ENCODE results near the gene NDUFS1. TPM values are rescaled to one million over a fixed set of nuclear protein-coding genes. Genes with fewer than 3 reads are reported as not detected.
"Not testable (repeated sequence)": the region's sequence is repeated elsewhere in the genome, so short reads cannot be mapped to it uniquely, and the experiment has no call there.

Gene NDUFS1
- total and polyA plus RNA-seq, 9 of the 15 experiments (the other 6 are each of a cell fraction or from before 2014, with no cell fraction given) = 75.0 to 130 (median 91.5) TPM

DNA sequence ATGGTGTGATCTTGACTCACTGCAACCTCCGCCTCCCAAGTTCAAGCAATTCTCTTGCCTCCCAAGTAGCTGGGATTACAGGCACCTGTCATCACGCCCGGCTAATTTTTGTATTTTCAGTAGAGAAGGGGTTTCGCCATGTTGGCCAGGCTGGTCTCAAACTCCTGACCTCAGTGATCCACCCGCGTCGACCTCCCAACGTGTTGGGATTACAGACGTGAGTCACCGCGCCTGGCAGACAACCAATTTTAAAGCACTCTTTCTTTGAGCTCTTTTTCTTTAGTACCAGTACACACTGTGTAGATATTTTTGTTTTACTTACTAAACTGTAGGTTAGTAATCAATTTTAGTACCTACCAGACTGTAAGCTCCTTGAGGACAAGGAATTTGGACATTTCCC lies 2.2 kb downstream of the NDUFS1 start:
- Histone ChIP-seq H3K9ac (ENCODE audit: insufficient read depth in 1 of 2, low read depth in 2 of 2, low read length in 2 of 2) (peak overlapping the region in 1 of 2 experiments; percentile 95; a peak in 2 of 4 replicates), H3K27ac (ENCODE audit: extremely low read depth, low read depth, low read length) (peak overlapping the region; percentile 89; the same call in 2 of the 3 replicates), H3K4me2 (ENCODE audit: insufficient read depth, low read length) (0 out of 2 replicates have a peak overlapping the region, but pooled peaks have one; percentile 11), H3K36me3 (ENCODE audit: control insufficient read depth, insufficient read depth, low read length) (peaks cover 51% of the 10 kb centered on the region), H3K79me2 (ENCODE audit: control insufficient read depth, insufficient read depth, low read length) (peaks cover 88% of the 10 kb centered on the region), H3K4me1 (replicated peaks in 1 of 2; ENCODE audit: control insufficient read depth in 2 of 2, insufficient read depth in 2 of 2, low read length in 2 of 2) (peaks cover 8 to 13% of the 10 kb centered on the region in 2 experiments; a peak in 4 of 5 replicates), H3K4me3 (peak overlapping the region; percentile 81; the same call in 1 of the 2 replicates)
- POLR2A ChIA-PET = interaction anchor here (1.1 kb wide), 1 partner anchor 12 kb away, joined by 4 read pairs; no protein-coding TSS in a partner anchor
- H3K9me3 ChIP-seq (replicated peaks; ENCODE audit: control insufficient read depth, insufficient read depth, low read depth, low read length); H4K20me1 ChIP-seq (replicated peaks; ENCODE audit: control insufficient read depth, insufficient read depth, low read length); H3K27me3 ChIP-seq (ENCODE audit: control insufficient read depth in 2 of 2, insufficient read depth in 2 of 2, low read length in 2 of 2); FAIRE-seq; CTCF ChIA-PET (ENCODE audit: low intra/inter-chr PET ratio); H2AFZ ChIP-seq (ENCODE audit: low read depth, low read length); in situ Hi-C loops (cut with MboI); H3K9me1 ChIP-seq (ENCODE audit: control insufficient read depth, insufficient read depth, low read length); ATAC-seq; BruUV-seq (replicated peaks): not testable (repeated sequence)
- intact Hi-C loops (cut with micrococcal nuclease) = loop anchor here (5.0 kb wide), 2 partner anchors 70 to 155 kb away; partner anchors contain the start of gene INO80D
- peak in 1 of 4 experiments; percentile 53 for DNase-seq (ENCODE audit: extremely low read depth in 1 of 4, low spot score in 3 of 4)
- WGBS (ENCODE audit: insufficient coverage, low coverage, missing lambda C conversion rate) = 28% methylated on average over 7 of the region's 11 CpGs
- TF ChIP-seq FOSL1 (tag; conservative IDR thresholded peaks at IDR 0.05) (peak; percentile 45), DPF2 (IDR thresholded peaks at IDR 0.05) (peak; percentile 48; the same call in 1 of the 2 replicates), ARID1B (IDR thresholded peaks at IDR 0.05) (peak; percentile 25), NFIC (IDR thresholded peaks at IDR 0.05) (peak; percentile 87), TRIM24 (IDR thresholded peaks at IDR 0.05) (peak in 1 of 2 experiments; percentile 38; a peak in 1 of 4 replicates), NFE2 (IDR thresholded peaks at IDR 0.05; ENCODE audit: low read depth) (0 out of 2 replicates have a peak, but pooled peaks have one; percentile 5), ZNF316 (IDR thresholded peaks at IDR 0.05) (peak; percentile 63), MAFG (tag; conservative IDR thresholded peaks at IDR 0.05) (0 out of 2 replicates have a peak, but pooled peaks have one; percentile 9)
- TF ChIP-seq, protein P1, sequence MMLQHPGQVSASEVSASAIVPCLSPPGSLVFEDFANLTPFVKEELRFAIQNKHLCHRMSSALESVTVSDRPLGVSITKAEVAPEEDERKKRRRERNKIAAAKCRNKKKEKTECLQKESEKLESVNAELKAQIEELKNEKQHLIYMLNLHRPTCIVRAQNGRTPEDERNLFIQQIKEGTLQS (IDR thresholded peaks at IDR 0.05) = peak; percentile 56
- TF ChIP-seq, protein P1 (CRISPR knock-in tag; conservative IDR thresholded peaks at IDR 0.05) = not testable (repeated sequence)

Data from K562 (cell line).